Mammary epithelial cell (primary cell): ENCODE results near the gene KLRC4.

ENCODE experiments used
- EZH2 ChIP-seq: IDR thresholded peaks from 2 replicates; pipeline ENCODE4 v1.6.1; 2012; ENCODE audit warnings: low read length, inconsistent platforms, borderline replicate concordance
- TF ChIP-seq, protein P1 (sequence below), 2 donors: IDR thresholded peaks in 1 of 2; conservative IDR thresholded peaks in 1 of 2; 2 replicates each; pipeline ENCODE4 v1.5.1; 2011 to 2012; ENCODE audit warnings: inconsistent platforms in 2 of 2, low read length in 2 of 2, mild to moderate bottlenecking in 2 of 2, control low read depth in 1 of 2, low read depth in 1 of 2; ENCODE audit not compliant: insufficient read depth in 1 of 2; ENCODE audit errors: extremely low read depth in 1 of 2

DNA sequence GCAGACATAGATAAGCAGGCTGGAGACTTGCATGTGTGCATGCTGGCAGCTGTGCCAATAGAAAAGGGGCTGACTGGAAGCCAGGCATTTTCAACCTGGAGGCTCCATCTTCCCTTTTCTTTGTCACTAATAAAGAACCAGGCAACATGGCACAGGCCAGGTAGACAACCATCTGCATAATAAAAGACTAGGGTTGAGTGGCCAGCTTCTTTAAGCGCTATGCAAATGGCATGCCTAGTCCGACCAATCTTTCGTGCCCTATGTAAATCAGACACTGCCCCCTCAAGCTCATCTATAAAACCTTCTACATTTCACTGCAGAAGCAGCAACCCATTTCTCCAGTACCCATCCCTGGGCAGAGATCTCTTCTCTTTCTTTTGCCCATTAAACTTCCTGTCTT, 48.2 kb upstream of the KLRC4 start:
- TF ChIP-seq, protein P1, sequence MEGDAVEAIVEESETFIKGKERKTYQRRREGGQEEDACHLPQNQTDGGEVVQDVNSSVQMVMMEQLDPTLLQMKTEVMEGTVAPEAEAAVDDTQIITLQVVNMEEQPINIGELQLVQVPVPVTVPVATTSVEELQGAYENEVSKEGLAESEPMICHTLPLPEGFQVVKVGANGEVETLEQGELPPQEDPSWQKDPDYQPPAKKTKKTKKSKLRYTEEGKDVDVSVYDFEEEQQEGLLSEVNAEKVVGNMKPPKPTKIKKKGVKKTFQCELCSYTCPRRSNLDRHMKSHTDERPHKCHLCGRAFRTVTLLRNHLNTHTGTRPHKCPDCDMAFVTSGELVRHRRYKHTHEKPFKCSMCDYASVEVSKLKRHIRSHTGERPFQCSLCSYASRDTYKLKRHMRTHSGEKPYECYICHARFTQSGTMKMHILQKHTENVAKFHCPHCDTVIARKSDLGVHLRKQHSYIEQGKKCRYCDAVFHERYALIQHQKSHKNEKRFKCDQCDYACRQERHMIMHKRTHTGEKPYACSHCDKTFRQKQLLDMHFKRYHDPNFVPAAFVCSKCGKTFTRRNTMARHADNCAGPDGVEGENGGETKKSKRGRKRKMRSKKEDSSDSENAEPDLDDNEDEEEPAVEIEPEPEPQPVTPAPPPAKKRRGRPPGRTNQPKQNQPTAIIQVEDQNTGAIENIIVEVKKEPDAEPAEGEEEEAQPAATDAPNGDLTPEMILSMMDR (conservative IDR thresholded peaks at IDR 0.05 in 1 of 2, IDR thresholded peaks at IDR 0.05 in 1 of 2; ENCODE audit: extremely low read depth in 1 of 2, insufficient read depth in 1 of 2, low read depth in 1 of 2, low read length in 2 of 2) = no peak
- TF ChIP-seq EZH2 = no peak
